HFF-Myc (cell line): ENCODE results near the gene SCN3A.

Source experiments
- DNase-seq: peaks from one replicate; pipeline ENCODE4 v3.0.0-alpha.2; 2011; ENCODE audit warnings: low read depth; ENCODE audit errors: extremely low read depth
- H3K4me3 ChIP-seq: replicated peaks from 2 replicates; pipeline ENCODE4 v1.5.1; 2011; ENCODE audit warnings: low read depth, mild to moderate bottlenecking, control low read depth, low read length
- CTCF ChIP-seq: IDR thresholded peaks from 2 replicates; pipeline ENCODE4 v1.5.1; 2012; ENCODE audit warnings: mild to moderate bottlenecking, low read depth, low read length, control low read depth; ENCODE audit errors: missing control alignments

The SCN3A gene

DNA sequence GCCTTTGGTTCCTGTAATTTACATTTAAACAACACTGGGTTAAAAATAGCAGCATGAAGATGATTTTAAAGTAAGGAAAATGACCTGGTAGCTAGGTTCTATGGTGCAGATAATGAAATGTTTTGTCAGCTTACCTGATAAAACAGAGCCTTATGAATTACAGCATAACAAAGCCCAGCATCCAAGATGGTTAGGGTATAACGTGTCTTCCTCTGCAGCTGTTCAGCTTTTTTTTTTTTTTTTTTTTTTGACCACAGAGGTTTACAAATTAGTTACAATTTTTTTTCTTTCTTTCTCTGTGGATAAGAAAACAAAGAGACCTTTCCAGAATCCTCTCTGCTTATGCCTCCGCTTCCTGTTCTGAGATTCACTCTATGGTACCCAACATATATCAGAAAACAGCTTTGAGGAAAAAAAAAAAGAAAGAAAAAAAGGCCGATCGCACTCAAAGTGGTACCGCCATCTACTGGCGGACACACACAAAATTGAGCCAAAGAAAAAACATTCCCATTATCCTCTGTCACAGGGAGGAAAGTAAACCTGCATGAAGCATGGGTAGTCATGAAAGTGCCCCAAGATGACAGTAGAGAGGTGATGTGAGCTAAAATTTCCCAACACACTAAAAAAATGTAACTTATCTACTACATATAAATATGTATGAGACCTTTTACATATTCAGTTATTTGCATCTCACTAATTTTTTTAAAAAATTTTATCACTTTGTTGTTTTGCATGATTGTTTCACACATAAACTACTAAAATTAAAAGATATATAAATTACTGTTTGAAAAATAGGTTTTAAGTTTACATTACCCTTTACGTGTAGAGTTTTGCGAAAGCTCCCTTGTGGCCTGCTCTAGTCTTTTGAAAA is at the start of gene SCN3A:
SCN3A (minus strand) TSS at position 362 of the 871 bp plus-strand sequence. CDS start 27,656 bp downstream, outside the sequence.
- no peak within 1 kb of the TSS for H3K4me3 ChIP-seq
- peak; percentile 30 for DNase-seq
- TF ChIP-seq CTCF = peak; percentile 76

- TF ChIP-seq CTCF = no peak
- no peak for DNase-seq
- no peak overlapping the region for H3K4me3 ChIP-seq
Measured at GRCh38 chr2:165253178-165253577, 49.3 kb upstream of the SCN3A start.

GRCh38 chr2:165251366-165251765 is 47.5 kb upstream of the SCN3A start:
- DNase-seq = no peak
- TF ChIP-seq CTCF = no peak

GRCh38 chr2:165248238-165248637 is 44.4 kb upstream of the SCN3A start:
- DNase-seq = no peak
- H3K4me3 ChIP-seq = no peak overlapping the region
- TF ChIP-seq CTCF = no peak

More at GRCh38 chr2:165251366-165251765, 47.5 kb upstream of the SCN3A start:
- H3K4me3 ChIP-seq = no peak overlapping the region

DNA sequence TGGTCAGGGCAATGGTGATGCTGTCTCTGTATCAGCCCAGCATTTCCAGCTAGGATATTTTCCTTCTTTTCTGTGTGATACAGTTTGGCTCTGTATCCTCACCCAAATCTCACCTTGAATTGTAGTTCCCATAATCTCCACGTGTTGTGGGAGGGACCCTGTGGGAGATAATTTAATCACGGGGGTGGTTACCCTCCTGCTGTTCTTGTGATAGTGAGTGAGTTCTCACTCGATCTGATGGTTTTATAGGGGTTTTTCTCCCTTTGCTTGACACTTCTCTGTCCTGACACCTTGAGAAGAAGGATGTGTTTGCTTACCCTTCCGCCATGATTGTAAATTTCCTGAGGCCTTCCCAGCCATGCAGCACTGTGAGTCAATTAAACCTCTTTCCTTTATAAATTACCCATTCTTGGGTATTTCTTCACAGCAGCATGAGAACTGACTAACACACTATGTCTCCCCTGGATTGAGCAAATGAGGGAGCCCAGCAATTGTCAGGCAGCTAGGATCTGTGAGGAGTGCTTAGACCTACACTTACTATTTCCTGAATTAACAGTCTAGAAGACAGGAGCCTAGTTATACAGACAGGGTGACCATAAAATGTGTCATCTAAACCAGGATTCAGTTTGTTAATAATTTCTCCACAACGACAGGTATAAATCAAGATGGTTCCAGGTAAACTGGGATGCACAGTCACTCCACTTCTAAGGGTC is 41.4 kb upstream of the SCN3A start:
- H3K4me3 ChIP-seq = no peak overlapping the region
- DNase-seq = no peak
- TF ChIP-seq CTCF = no peak

DNA sequence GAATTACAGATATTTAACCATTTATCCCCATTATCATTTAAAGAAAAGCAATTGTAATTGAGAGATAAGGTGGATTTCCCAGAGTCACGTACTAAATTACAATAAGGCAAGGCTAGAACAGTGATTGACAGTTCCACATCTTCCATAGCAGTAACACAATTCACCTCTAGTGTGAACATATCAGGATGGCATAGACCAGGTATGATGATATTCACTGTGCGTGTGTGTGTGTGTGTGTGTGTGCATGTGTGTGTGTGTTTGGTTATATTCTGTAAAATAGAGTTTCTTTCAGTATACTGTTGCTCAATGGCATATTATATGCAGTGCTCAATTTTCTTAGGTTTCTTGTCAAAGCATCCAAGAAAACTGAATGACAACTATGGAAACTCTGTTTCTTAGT is 37.1 kb upstream of the SCN3A start:
- TF ChIP-seq CTCF = no peak

More for the DNA sequence above, 37.1 kb upstream of the SCN3A start:
- no peak overlapping the region for H3K4me3 ChIP-seq
- no peak for DNase-seq
